AG04449 (cell line): Measurements from ENCODE around the gene ADI1.

ENCODE experiments used
- CTCF ChIA-PET: fragments of 350-600 bp; formaldehyde crosslinking; extraction: SDS; loops from one replicate; lab custom pipeline; 2021; ENCODE audit warnings: antibody characterized with exemption; lab: Yijun Ruan, JAX
- POLR2A ChIA-PET: fragments of 400-600, 350-600 bp; formaldehyde crosslinking; extraction: SDS; loops from one replicate; lab custom pipeline; 2020; ENCODE audit warnings: antibody characterized with exemption, inconsistent platforms; lab: Yijun Ruan, JAX
- DNase-seq: peaks from one replicate; pipeline ENCODE4 v3.0.0-alpha.2; 2010; ENCODE audit warnings: low read depth, low spot score
- H3K4me3 ChIP-seq: 2 replicates; pipeline ENCODE4 v1.5.1; 2011; ENCODE audit warnings: low read depth, mild to moderate bottlenecking, control low read depth, low read length
- CTCF ChIP-seq: IDR thresholded peaks from one replicate; pipeline ENCODE4 v1.5.1; 2011; ENCODE audit warnings: mild to moderate bottlenecking, moderate library complexity, low read length, control low read depth, inconsistent platforms; ENCODE audit not compliant: insufficient read depth; ENCODE audit errors: missing control alignments

The ADI1 gene

GRCh38 chr2:3461801-3462492 lies 57.4 kb downstream of the ADI1 start:
- H3K4me3 ChIP-seq = no peak overlapping the region
- no peak for DNase-seq
- TF ChIP-seq CTCF = peak; percentile 67
- POLR2A ChIA-PET = no interaction called here
- CTCF ChIA-PET = interaction anchor here (0.6 to 3.9 kb wide), 18 partner anchors 9 to 190 kb away, joined by 3 to 27 read pairs (median 6); partner anchors contain the start of gene RNASEH1

GRCh38 chr2:3460831-3461800 lies 58.2 kb downstream of the ADI1 start:
- TF ChIP-seq CTCF = no peak
- ChIA-PET CTCF (interaction anchor here (1.0 to 3.9 kb wide), 6 partner anchors 9 to 37 kb away, joined by 4 to 27 read pairs (median 8); no protein-coding TSS in a partner anchor), POLR2A (no interaction called here)
- no peak overlapping the region for H3K4me3 ChIP-seq
- DNase-seq = no peak

- DNase-seq = no peak
- CTCF ChIA-PET = interaction anchor here (2.1 to 3.9 kb wide), 2 partner anchors 8 to 36 kb away, joined by 19 to 27 read pairs; no protein-coding TSS in a partner anchor
- no peak overlapping the region for H3K4me3 ChIP-seq
- POLR2A ChIA-PET = no interaction called here
- TF ChIP-seq CTCF = no peak
Measured at GRCh38 chr2:3460156-3460555, 59.2 kb downstream of the ADI1 start.

GRCh38 chr2:3459185-3460015 lies 59.9 kb downstream of the ADI1 start:
- CTCF ChIA-PET = no interaction called here
- no peak for TF ChIP-seq CTCF
- no peak overlapping the region for H3K4me3 ChIP-seq
- no peak for DNase-seq
- POLR2A ChIA-PET = no interaction called here

GRCh38 chr2:3458396-3459184 lies 60.7 kb downstream of the ADI1 start:
- CTCF ChIA-PET = no interaction called here

More at GRCh38 chr2:3458396-3459184, 60.7 kb downstream of the ADI1 start:
- no peak overlapping the region for H3K4me3 ChIP-seq
- TF ChIP-seq CTCF = no peak
- DNase-seq = no peak
- POLR2A ChIA-PET = no interaction called here
